Vagina (tissue), 2 donors: ENCODE data around the gene SLC35F1.

Source experiments
- POLR2A ChIP-seq, 2 donors: fragments of 450-650 bp; IDR thresholded peaks; one replicate each; pipeline ENCODE4 v1.6.1; 2017; ENCODE audit warnings: antibody characterized with exemption in 2 of 2, mild to moderate bottlenecking in 2 of 2, moderate library complexity in 2 of 2
- TF ChIP-seq, protein P1 (sequence below), 3 experiments: fragments of 450-650 bp in 2 of 3; fragments of 200-600 bp in 1 of 3; sonication (generic) in 1 of 3; IDR thresholded peaks; one replicate each; pipeline ENCODE4 v1.5.1; 2017 to 2019; ENCODE audit warnings: antibody characterized with exemption in 3 of 3, mild to moderate bottlenecking in 2 of 3, moderate library complexity in 2 of 3

DNA sequence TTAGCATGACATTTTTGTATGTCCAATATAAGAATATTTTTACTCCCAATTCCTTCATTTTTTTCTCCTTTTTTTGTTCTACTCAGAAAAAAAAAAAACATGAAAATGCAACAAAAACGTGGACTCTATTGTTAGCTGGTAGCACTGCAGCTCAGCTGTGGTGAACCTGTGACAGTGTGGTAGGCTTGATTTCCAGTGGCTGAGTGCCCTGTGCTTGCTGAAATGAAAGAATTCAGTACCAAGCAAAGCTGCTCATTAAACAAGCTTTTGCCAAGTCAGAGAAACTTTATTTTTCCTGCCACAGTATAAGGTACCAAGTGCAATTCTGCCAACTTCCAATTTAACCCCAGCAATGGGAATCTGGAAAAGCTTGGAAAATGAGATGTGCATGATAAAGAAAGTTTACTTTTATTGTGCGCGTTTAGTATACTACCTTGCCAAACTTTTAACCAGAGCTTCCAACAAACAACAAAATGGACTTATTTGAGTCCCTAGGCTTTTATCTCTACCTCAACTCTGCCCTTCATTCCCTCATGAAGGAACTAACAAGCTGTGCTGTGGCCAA, 215.2 kb downstream of the SLC35F1 start:
- no peak for TF ChIP-seq POLR2A (IDR thresholded peaks at IDR 0.05)
- TF ChIP-seq, protein P1, sequence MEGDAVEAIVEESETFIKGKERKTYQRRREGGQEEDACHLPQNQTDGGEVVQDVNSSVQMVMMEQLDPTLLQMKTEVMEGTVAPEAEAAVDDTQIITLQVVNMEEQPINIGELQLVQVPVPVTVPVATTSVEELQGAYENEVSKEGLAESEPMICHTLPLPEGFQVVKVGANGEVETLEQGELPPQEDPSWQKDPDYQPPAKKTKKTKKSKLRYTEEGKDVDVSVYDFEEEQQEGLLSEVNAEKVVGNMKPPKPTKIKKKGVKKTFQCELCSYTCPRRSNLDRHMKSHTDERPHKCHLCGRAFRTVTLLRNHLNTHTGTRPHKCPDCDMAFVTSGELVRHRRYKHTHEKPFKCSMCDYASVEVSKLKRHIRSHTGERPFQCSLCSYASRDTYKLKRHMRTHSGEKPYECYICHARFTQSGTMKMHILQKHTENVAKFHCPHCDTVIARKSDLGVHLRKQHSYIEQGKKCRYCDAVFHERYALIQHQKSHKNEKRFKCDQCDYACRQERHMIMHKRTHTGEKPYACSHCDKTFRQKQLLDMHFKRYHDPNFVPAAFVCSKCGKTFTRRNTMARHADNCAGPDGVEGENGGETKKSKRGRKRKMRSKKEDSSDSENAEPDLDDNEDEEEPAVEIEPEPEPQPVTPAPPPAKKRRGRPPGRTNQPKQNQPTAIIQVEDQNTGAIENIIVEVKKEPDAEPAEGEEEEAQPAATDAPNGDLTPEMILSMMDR (IDR thresholded peaks at IDR 0.05), result no peak
